ENCODE data around the gene INPP5D. TPM values are rescaled to one million over a fixed set of nuclear protein-coding genes. Genes with fewer than 3 reads are reported as not detected.
A peak's percentile ranks its signal among the peaks of the same experiment; 100 is the strongest.

The INPP5D gene
- total and polyA plus RNA-seq, 2 of the 13 experiments (the other 11 are each of a cell fraction or from before 2014, with no cell fraction given), result 16.7 to 18.0 TPM

GRCh38 chr2:233063976-233064411 lies 3.9 kb downstream of the INPP5D start (continued):
- TF ChIP-seq MTF2 (CRISPR knock-in tag; IDR thresholded peaks at IDR 0.05; ENCODE audit: borderline replicate concordance) (no peak), FOXM1 (CRISPR knock-in tag; IDR thresholded peaks at IDR 0.05) (no peak), HOXD1 (CRISPR knock-in tag; IDR thresholded peaks at IDR 0.05) (no peak), ZNF264 (CRISPR knock-in tag; IDR thresholded peaks at IDR 0.05) (no peak), DDIT3 (CRISPR knock-in tag; IDR thresholded peaks at IDR 0.05) (no peak), ZNF276 (CRISPR knock-in tag; IDR thresholded peaks at IDR 0.05; ENCODE audit: low read depth) (no peak), SRY (CRISPR knock-in tag; IDR thresholded peaks at IDR 0.05) (no peak), NFAT5 (CRISPR knock-in tag; IDR thresholded peaks at IDR 0.05) (no peak), SSRP1 (CRISPR knock-in tag; IDR thresholded peaks at IDR 0.05) (0 out of 2 replicates have a peak, but pooled peaks have one; percentile 25), PBX2 (CRISPR knock-in tag; IDR thresholded peaks at IDR 0.05) (0 out of 2 replicates have a peak, but pooled peaks have one; percentile 16), ZBTB4 (CRISPR knock-in tag; IDR thresholded peaks at IDR 0.05; ENCODE audit: borderline replicate concordance) (no peak), XRCC5 (optimal IDR thresholded peaks at IDR 0.05; ENCODE audit: low read length) (no peak), MAZ (IDR thresholded peaks at IDR 0.05; ENCODE audit: borderline replicate concordance, low read depth, low read length) (no peak), MAZ (CRISPR knock-in tag; IDR thresholded peaks at IDR 0.05; ENCODE audit: low read depth) (peak; percentile 1; the same call in 1 of the 2 replicates), ZNF552 (CRISPR knock-in tag; IDR thresholded peaks at IDR 0.05; ENCODE audit: borderline replicate concordance) (no peak), RFXANK (CRISPR knock-in tag; IDR thresholded peaks at IDR 0.05) (no peak), ARID2 (CRISPR knock-in tag; IDR thresholded peaks at IDR 0.05; ENCODE audit: borderline replicate concordance) (no peak)
